ENCODE results near the gene PFN3. TPM values are rescaled to one million over a fixed set of nuclear protein-coding genes. Genes with fewer than 3 reads are reported as not detected.

The PFN3 gene
- total and polyA plus RNA-seq, 2 of the 13 experiments (the other 11 are each of a cell fraction or from before 2014, with no cell fraction given): not detected

DNA sequence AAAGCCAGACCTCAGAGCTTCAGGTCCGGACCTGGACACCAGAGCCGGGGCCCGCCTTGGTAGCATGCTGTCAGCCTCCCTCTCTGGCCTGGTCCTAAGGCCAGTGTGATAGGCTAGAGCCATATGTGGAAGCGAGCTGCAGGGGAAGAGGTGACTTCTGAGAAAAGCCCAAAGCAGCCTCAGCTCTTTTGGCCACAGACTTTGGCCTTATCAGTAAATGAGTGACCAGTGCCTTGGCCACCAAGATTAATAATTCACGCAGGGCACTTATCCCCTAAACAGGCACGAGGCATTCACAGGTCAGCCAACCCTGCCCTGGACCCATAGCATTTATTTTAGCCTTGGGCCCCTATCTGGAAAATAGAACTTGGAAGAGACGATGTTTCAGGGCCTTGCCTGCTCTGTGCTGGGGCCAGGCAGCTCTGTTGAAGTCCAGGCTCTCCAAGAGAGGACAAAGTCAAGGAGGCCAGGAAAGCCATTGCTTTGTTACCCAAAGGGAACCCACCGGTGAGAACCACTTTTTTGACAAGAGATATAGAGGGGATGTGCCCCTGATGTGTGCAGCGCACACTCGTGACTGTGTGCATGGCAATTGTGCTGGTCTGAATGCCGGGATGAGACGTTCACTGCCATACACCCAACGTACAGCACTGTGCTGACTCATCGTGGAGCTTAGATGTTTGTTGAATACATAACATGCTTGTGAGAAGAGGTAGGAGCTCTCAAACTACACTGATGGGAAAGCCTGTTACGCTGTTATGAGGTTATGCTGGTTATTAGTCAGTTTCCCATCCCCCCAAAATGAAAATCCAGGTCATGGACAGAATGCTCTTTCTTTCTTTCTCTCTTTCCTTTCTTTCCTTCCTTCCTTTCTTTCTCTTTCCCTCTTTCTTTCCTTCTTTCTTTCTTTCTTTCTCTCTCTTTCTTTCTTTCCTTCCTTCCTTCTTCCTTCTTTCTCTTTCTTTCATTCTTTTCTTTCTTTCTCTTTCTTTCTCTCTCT is 21.3 kb downstream of the PFN3 start (continued):
- TF ChIP-seq, protein P1, sequence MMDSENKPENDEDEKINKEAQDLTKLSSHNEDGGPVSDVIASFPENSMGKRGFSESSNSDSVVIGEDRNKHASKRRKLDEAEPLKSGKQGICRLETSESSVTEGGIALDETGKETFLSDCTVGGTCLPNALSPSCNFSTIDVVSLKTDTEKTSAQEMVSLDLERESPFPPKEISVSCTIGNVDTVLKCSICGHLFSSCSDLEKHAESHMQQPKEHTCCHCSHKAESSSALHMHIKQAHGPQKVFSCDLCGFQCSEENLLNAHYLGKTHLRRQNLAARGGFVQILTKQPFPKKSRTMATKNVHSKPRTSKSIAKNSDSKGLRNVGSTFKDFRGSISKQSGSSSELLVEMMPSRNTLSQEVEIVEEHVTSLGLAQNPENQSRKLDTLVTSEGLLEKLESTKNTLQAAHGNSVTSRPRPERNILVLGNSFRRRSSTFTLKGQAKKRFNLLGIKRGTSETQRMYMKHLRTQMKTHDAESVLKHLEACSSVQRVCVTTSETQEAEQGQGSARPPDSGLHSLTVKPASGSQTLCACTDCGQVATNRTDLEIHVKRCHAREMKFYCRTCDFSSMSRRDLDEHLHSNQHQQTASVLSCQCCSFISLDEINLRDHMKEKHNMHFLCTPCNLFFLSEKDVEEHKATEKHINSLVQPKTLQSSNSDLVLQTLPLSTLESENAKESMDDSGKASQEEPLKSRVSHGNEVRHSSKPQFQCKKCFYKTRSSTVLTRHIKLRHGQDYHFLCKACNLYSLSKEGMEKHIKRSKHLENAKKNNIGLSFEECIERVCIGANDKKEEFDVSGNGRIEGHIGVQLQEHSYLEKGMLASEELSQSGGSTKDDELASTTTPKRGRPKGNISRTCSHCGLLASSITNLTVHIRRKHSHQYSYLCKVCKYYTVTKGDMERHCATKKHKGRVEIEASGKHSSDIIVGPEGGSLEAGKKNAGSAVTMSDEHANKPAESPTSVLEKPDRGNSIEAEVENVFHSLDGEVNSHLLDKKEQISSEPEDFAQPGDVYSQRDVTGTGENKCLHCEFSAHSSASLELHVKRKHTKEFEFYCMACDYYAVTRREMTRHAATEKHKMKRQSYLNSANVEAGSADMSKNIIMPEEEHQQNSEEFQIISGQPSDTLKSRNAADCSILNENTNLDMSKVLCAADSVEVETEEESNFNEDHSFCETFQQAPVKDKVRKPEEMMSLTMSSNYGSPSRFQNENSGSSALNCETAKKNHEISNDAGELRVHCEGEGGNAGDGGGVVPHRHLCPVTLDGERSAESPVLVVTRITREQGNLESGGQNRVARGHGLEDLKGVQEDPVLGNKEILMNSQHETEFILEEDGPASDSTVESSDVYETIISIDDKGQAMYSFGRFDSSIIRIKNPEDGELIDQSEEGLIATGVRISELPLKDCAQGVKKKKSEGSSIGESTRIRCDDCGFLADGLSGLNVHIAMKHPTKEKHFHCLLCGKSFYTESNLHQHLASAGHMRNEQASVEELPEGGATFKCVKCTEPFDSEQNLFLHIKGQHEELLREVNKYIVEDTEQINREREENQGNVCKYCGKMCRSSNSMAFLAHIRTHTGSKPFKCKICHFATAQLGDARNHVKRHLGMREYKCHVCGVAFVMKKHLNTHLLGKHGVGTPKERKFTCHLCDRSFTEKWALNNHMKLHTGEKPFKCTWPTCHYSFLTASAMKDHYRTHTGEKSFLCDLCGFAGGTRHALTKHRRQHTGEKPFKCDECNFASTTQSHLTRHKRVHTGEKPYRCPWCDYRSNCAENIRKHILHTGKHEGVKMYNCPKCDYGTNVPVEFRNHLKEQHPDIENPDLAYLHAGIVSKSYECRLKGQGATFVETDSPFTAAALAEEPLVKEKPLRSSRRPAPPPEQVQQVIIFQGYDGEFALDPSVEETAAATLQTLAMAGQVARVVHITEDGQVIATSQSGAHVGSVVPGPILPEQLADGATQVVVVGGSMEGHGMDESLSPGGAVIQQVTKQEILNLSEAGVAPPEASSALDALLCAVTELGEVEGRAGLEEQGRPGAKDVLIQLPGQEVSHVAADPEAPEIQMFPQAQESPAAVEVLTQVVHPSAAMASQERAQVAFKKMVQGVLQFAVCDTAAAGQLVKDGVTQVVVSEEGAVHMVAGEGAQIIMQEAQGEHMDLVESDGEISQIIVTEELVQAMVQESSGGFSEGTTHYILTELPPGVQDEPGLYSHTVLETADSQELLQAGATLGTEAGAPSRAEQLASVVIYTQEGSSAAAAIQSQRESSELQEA (CRISPR knock-in tag; IDR thresholded peaks at IDR 0.05; ENCODE audit: not compliant biosample characterization): no peak
- TF ChIP-seq SIN3A (IDR thresholded peaks at IDR 0.05; ENCODE audit: borderline replicate concordance, low read depth, low read length): peak; percentile 42; the same call in 1 of the 2 replicates
- peak; percentile 92 for TF ChIP-seq DR1 (CRISPR knock-in tag; IDR thresholded peaks at IDR 0.05)
- TF ChIP-seq REXO4 (CRISPR knock-in tag; IDR thresholded peaks at IDR 0.05; ENCODE audit: borderline replicate concordance): no peak
- TF ChIP-seq, protein P2, sequence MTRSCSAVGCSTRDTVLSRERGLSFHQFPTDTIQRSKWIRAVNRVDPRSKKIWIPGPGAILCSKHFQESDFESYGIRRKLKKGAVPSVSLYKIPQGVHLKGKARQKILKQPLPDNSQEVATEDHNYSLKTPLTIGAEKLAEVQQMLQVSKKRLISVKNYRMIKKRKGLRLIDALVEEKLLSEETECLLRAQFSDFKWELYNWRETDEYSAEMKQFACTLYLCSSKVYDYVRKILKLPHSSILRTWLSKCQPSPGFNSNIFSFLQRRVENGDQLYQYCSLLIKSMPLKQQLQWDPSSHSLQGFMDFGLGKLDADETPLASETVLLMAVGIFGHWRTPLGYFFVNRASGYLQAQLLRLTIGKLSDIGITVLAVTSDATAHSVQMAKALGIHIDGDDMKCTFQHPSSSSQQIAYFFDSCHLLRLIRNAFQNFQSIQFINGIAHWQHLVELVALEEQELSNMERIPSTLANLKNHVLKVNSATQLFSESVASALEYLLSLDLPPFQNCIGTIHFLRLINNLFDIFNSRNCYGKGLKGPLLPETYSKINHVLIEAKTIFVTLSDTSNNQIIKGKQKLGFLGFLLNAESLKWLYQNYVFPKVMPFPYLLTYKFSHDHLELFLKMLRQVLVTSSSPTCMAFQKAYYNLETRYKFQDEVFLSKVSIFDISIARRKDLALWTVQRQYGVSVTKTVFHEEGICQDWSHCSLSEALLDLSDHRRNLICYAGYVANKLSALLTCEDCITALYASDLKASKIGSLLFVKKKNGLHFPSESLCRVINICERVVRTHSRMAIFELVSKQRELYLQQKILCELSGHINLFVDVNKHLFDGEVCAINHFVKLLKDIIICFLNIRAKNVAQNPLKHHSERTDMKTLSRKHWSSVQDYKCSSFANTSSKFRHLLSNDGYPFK (CRISPR knock-in tag; IDR thresholded peaks at IDR 0.05; ENCODE audit: borderline replicate concordance): no peak; the same call in 1 of the 2 replicates
- TF ChIP-seq, protein P3, sequence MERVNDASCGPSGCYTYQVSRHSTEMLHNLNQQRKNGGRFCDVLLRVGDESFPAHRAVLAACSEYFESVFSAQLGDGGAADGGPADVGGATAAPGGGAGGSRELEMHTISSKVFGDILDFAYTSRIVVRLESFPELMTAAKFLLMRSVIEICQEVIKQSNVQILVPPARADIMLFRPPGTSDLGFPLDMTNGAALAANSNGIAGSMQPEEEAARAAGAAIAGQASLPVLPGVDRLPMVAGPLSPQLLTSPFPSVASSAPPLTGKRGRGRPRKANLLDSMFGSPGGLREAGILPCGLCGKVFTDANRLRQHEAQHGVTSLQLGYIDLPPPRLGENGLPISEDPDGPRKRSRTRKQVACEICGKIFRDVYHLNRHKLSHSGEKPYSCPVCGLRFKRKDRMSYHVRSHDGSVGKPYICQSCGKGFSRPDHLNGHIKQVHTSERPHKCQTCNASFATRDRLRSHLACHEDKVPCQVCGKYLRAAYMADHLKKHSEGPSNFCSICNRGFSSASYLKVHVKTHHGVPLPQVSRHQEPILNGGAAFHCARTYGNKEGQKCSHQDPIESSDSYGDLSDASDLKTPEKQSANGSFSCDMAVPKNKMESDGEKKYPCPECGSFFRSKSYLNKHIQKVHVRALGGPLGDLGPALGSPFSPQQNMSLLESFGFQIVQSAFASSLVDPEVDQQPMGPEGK (CRISPR knock-in tag; IDR thresholded peaks at IDR 0.05): peak; percentile 45; the same call in 1 of the 2 replicates
- TF ChIP-seq ZNF207 (IDR thresholded peaks at IDR 0.05; ENCODE audit: borderline replicate concordance): no peak
- TF ChIP-seq HNRNPLL (IDR thresholded peaks at IDR 0.05; ENCODE audit: low read depth, low read length, poor library complexity, severe bottlenecking): no peak
- peak; percentile 59 for TF ChIP-seq PHF20 (CRISPR knock-in tag; IDR thresholded peaks at IDR 0.05)
- peak; percentile 90 for TF ChIP-seq NFE2 (CRISPR knock-in tag; IDR thresholded peaks at IDR 0.05)
- no peak for TF ChIP-seq PTBP1 (IDR thresholded peaks at IDR 0.05; ENCODE audit: low read depth, low read length, poor library complexity, severe bottlenecking)
- TF ChIP-seq ZC3H13 (CRISPR knock-in tag; IDR thresholded peaks at IDR 0.05): peak; percentile 57; the same call in 1 of the 2 replicates

Data from HepG2 (cell line).